ENCODE data around the gene CARNS1.

The CARNS1 gene

DNA sequence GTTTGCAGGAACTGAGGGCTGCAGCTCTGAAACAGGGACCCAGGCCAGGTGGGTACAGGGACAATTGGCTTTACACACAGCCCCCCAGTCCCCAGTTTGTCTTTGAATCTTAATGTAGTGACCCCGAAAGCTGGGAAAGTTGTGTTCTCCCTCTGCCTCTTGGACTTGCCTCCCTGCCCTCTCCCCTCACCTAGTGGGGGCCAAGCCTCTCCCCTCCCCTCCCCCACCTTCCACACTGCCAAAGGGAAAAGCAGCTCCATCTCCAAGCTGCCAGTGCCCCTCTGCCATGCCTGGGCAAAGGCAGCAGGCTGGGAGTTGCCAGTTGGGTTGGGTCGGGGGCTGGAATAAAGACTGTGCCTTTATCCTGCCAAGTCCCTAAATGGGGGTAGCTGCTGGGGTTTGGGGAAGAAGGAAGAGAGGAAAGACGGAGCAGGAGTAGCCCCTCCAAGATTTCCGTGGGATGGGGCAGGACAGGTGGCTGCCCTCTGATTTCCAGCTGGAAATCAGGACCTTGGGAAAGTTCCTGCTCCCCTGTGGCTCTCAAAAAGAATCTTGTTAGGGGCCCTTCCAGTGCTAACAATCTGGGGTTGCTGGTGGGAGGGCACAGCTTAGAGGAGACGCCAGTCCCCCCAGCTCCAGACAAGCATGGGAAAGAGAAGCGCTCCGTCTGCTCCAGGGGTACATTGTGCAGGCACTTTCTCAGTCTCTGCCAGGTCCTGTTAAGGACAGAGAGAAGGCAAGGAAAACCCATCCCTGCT lies 39.2 kb upstream of the CARNS1 start:
- DNase-seq: no peak

DNA sequence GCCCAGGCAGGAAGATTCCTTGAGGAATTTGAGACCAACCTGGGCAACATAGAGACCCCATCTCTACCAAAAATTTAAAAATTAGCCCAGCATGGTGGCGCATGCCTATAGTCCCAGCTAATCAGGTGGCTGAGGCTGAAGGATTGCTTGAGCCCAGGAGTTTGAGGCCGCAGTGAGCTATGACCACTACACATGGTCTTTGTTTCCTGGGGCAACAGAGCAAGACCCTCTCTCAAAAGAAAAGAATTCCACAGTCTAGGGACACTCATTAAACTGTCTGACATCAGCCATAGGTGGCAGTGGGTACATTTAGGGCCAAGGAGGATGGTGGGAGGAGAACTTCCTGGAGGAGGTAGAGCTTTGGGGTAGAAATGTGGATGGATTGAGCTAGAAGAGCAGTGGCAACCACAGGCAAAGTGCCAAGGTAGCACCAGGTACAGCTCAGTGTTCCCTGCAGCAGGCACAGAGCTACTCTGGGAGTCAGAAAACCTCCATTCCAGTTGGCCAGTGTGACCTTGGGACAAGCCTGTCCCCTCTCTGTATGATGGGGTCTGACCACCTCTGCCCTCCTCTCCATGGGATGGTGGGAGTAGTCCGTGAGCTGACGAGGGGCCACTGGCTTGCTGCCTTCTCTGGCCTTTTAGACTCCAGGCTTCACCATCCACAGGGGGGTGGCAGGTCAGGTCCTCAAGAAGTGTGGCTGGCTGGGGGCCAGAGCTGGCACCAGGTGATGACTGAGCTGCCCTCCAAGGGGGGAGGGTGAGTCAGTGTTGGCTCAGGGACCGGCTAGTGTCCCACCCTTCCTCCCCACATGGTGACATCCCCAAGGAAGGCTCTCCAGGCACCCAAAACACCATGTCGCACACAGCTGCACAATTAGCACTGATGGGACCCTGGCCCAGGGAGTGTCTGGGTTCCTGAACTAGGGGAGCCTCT lies 38.3 kb upstream of the CARNS1 start:
- no peak for DNase-seq

DNA sequence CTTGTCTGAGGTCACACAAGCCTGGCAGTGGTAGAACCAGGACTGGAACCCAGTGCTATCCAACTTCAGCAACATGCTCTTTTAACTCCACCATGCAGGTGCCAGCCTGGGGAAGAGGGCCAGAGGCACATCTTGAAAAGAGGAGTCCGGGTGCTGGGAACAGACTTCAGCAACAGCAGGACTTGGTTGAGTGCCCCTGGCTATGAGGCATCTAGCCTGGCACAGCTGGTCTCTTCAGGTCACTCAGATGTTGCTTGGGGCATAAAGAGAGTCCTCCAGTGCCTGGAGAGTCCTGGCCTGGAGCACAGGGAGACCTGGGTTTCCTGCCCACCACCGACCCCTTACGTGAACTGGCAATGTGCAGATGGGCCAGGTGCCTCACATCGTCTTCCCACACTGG lies 36.9 kb upstream of the CARNS1 start:
- no peak for DNase-seq

DNA sequence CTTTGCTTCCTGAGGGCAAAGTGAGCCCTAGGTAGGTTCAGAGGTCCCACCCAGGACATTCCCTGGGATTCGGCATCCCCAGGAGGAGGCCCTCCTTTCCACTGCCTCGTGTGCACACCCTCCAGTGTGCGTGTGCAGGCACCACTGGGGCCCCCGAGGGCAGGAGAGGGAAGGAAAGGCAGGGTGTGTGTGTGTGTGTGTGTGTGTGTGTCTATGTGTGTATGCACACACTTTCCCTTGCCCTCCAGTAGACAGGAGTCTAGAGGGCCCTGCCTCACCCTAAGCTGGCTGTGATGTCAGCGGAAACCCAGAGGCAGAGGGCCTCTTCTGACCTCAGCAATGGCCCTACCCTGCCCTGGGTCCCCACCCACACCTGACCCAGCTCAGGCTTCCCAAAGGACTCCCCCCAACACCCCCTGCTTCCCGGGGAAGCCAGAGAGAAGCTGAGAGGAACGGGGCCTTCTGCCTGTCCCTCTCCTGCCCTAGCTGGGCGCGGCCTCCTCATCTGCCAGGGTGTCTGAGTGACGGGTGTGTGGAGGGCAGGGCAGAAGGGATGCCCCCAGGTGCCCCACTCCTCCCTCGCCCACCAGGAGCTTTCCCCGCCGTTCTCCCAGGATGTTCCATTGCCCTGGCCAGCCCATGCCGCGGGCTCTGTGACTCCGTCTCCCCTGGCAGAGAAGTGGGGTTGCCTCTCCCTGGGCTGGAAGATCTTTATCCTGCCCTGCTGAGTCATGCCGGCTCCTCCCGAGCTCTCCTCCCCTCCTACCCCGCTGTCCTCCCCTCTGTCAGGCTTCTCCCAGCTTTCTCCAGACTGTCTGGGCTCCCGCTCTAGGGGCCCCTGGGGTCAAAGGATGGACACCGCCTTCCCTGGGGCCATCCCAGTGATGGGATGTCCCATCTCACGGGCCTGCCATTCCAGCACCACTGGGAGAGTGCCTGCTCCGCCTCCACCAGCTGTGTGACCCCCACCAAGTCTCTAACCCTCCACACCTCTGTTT lies 36.1 kb upstream of the CARNS1 start:
- no peak for DNase-seq

DNA sequence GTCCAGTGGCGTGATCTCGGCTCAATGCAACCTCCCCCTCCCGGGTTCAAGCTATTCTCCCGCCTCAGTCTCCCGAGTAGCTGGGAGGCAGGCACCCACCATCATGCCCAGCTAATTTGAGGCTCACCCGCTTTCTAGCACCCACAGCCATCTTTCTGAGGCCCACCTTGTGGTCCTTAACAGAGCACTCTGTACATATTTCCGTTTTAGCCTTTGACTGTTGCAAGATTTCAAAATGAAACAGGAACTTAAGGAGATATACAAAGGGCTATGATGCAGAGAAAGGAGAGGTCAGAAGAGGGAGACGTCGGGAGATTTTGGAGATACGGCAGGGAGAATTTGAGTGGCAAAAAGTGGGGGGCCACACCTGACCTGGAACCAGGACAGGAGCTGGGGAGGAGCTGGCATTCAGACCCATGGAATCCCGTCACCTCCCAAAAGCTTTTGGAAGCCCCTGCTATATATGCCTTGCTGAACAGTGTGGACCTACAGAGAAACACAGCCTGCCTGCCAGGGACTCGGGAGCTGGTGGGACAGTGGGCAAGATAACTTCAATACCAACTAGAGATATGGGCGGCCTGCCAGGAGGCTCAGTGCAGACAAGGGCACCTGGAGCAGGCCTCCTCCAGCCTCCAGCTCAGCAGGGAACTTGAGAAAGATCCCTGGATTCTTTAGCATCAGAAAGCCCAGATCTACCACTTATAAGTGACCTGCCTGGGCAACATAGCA lies 34.1 kb upstream of the CARNS1 start:
- DNase-seq: no peak

DNA sequence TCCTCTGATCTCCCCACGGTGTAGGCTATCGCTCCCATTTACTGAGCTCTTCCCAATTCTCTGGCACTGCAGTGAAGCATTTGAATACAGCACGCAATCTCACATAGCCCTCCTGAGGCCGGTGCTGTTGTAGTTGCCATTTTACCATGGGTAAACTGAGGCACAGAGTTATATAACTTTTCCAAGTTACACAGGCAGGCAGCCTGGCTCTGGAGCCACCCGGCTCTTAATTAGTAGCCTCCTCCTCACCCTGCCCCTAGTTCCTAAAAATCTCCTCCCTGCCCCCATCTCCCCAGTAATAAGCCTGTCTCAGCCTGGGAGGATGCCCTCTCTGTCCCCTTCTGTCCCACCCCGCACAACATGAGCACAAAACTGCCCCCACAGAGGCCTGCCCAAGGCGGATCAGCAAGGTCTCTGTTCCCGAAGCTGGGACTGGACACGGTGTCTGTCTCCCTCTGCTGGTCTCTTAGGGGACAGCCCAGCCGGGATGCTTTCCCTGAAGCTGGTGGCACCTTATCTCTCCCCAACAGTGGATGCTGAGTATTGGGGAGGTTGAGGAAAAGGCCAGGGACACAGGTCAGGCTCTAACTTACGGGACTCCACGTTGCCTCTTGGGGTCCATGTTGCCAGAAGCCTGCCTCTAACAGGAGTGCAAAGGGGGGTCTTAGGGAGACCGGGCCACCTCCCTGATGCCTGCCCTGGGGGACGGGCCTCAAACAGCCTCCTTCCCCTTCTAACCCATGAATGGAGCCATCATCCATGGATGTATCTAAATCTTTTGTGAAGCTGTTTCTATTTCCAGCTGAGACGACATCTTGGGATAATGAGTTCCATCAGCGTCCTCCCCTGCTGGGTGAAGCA lies 33.0 kb upstream of the CARNS1 start:
- DNase-seq: peak; percentile 53

DNA sequence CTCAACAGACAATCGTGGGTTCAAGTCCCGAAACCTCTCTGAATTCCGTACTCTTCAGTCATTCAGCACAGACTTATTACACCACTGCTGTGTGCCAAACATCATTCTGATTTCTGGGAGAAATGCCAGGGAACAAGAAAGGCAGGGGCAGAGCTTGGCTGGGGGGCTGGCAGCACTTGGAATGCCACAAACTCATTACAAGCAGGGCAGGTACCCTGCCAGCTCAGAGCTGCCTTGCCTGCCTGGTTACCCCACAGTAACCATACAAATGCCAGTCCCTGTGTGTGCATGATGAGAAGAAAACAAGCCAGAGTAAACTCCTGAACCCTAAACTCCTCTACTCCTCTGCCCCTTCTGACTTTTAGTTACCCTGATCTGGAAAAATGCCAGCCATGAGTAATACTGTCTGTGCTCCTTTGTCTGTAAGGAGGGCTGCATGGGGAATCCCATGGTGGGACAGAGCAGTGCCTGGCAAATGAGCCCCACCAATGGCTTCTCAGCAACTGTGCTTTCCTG lies 30.6 kb upstream of the CARNS1 start:
- DNase-seq: no peak

DNA sequence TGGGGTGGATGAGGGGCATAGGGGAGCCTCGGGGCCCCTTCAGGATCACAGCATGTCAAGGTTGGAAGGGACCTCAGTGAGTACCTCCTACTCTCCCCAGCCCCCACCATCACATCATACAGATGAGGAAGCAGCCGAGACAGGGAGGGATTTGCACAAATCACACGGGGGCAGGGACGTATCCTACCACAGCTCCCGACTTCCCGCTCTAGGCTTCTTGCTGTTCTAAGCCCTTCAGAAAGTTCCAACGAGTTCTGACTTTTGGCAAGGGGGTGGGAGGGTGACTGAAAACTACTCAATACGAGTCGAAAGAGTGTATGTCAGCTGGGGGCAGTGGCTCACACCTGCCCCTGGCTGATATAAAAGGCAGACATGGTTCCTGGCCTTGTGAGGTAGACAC lies 28.4 kb upstream of the CARNS1 start:
- DNase-seq: no peak

DNA sequence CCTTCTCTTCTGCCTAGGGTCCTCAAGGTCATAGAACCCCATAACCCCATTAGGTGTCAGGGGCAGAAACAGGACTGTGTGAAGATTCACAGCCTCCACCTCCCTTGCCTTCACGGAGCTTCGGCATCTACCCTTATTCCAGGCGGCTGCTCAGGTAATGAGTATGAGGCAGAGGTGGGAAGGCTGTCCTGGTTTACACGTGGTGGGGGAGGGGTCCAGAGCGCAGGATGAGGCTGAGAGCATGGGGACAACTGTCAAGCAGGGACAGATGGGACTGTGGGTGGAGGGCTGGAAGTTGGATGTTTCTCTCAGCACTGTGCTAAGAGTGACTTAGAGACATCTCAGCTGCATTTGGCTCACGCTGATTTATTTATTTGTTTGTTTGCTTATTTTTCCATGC lies 28.0 kb upstream of the CARNS1 start:
- DNase-seq: no peak

DNA sequence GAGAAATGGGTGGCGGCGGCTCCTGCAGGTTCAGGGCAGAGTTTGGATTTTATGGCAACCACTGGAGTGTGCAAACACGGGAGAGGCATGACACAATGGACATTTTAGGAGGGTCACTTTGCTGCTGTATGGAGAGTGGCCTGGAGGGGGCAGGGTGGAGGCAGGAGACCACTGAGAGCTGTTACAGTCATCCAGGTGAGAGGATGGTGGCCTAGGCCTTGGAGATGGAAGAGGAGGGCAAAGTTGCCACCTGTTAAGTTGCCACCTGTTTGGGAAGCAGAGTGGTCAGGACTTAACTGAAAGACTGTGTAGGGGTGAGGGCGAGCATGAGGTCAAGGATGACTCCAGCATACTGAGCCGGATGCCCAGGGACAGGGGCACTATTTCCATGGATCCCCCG lies 26.0 kb upstream of the CARNS1 start:
- peak; percentile 33 for DNase-seq

DNA sequence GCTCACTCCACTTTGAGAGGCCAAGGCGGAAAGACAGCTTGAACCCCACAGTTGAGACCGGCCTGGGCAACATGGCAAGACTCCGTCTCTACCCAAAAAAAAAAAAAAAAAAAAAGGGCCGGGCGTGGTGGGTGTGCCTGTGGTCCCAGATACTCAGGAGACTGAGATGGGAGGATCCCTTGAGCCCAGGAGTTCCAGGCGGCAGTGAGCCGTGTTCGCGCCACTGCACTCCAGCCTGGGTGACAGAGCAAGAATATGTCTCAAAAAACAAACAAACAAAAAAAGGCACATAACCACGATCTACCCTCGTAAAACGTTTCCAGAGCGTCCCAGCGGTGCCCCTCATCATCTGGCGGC lies 24.6 kb upstream of the CARNS1 start:
- DNase-seq: no peak

DNA sequence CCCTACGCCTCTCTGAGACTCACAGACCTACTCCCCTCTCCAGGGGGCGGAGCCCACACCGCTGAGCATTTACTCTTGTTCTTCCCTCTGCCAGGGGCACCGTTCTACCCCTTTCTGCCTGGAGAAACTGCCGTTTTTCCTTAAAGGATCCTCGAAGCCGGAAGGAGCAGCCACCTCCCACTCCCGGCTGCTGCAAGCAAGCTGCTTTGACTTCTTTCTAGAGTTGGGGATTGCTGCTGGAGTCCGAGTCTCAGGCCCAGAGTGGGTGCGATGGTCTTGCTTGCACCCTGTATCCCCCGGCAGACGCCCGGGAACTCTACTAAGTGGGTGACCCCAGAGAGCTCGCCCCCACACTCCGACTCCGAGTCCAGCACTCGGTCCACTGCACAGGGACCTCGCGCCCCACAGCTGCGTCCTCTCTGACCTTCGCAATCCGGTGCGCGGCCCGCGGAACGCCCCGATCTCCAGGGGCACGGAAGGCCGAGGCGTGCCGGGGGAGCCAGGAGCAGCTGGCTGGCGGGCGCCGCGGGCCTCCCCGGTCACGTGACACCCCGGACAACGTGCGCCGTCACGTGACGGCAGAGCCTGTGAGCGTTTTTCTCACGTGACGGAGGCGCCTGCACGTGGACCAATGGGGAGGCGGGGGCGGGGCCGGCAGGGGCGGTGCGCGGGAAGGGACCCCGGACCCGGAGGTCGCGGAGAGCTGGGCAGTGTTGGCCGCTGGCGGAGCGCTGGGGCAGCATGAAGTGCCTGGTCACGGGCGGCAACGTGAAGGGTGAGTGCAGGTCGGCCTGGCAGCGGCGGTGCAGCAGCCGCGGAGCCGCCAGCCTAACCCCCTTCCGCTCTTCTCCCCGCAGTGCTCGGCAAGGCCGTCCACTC lies 23.9 kb upstream of the CARNS1 start, which contains the start of gene RAD9A:
TSS of gene RAD9A (plus strand) at position 683 of the 879 bp plus-strand sequence. CDS start at position 742, 59 bp downstream.
- peak; percentile 91 for DNase-seq

DNA sequence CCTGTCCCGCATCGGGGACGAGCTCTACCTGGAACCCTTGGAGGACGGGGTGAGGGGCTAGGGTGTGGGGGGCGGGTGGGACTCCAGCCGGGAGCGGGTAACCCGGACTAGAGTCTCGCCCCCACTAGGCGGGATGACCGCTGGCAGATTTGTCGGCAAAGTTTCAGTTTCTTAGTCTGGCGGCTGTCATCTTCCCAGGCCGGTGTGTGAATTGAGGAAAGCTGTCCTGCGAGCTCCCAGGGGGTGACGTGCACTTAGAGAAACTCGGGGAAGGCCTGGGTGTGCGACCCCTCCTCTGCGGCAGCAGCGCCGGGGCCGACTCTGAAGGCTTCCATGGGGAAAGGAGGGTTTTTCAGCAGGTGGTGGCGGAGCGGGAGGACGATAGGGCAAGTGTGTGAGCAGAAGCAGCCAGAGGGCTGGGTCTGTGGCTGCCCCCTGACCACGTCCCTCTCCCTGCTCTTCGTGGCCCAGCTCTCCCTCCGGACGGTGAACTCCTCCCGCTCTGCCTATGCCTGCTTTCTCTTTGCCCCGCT lies 23.2 kb upstream of the CARNS1 start:
- no peak for DNase-seq

DNA sequence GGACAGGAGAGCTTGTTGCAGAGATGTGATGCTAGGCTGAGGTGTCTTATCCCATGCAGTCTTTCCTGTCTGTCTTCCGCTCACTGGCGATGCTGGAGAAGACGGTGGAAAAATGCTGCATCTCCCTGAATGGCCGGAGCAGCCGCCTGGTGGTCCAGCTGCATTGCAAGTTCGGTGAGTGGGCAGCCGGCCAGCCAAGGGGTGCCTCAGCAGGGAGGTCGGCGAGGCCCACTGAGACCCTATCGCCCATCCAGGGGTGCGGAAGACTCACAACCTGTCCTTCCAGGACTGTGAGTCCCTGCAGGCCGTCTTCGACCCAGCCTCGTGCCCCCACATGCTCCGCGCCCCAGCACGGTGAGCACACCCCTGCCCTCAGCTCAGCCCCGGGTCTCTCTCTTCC lies 22.0 kb upstream of the CARNS1 start:
- DNase-seq: no peak

DNA sequence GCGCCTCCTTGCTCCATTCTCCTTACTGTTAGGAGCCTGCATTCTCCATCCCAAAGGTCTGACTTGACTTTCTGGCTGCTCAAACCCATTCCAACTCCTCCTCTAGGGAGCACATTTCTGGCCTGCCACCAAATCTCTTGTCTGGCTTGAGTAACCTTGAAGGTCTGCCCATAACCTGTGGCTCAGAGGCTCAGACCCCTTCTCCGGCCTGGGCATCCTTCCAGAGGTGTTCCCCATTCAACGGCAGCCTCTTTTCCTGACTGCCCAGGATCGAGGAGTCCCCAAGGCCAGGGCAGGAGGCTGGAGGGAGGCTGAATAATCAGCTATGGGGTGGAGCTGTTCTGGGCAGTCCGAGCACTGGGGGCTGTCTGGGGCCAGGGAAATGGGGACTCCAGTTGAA lies 21.5 kb upstream of the CARNS1 start:
- DNase-seq: no peak

DNA sequence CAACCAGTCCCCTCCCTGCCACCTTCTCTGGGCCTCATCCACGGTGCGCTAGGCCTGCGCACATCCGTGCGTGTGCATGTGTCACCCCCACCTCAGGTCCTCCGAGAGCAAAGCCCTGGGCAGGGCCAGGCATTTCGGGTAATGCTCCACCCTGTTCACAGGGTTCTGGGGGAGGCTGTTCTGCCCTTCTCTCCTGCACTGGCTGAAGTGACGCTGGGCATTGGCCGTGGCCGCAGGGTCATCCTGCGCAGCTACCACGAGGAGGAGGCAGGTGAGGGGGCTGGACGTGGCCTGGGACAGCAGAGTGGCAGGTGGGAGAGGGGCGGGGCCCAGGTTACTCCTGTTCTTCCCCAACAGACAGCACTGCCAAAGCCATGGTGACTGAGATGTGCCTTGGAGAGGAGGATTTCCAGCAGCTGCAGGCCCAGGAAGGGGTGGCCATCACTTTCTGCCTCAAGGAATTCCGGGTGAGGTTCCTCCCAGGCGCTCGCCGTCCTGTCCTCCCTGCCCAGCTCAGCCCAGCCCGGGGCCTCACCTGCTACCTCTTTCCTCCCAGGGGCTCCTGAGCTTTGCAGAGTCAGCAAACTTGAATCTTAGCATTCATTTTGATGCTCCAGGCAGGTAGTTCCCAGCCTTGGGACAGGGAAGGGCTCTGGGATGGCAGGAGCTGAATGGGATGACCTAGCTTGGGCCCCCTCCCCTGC lies 19.8 kb upstream of the CARNS1 start:
- no peak for DNase-seq

DNA sequence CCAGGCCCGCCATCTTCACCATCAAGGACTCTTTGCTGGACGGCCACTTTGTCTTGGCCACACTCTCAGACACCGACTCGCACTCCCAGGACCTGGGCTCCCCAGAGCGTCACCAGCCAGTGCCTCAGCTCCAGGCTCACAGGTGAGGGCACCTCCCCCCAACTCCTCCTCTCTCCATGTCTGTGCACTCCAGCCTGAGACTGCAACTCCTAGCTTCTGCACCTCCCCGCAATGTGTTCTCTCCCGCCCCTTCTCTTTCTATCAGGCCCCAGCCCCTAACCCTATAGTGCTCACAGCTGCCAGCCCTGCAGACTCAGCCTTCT lies 19.3 kb upstream of the CARNS1 start:
- DNase-seq: no peak

DNA sequence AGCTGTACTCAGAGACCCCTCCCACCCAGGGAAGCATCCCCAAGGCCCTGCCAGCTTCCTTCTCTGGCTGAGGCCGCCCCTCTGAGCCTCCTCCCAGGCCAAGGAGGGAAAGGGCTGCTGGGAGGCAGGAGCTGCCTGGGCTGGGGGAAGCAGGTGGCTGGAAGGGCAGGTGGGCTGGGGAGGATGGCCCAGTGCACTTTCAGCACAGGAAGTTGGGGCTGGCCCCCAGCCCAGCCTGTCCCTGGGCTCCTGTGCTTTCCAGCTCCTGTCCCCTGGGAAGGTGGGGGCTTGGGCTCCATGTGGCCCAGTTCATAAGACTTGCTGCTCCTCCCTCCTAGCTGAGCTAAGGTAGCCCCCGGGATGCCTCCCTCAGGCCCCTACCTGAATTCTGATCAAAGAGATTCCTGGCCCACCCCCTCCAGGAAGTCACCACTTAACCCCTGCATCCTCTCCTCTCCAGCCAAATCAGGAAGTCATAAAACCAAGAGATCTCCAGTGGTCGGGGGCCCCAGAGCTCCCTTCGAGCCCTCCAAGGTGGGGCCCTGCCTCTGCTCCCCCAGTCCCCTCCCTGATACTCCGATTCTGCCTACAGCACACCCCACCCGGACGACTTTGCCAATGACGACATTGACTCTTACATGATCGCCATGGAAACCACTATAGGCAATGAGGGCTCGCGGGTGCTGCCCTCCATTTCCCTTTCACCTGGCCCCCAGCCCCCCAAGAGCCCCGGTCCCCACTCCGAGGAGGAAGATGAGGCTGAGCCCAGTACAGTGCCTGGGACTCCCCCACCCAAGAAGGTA lies 18.7 kb upstream of the CARNS1 start:
- DNase-seq: no peak
